ENCODE data around the gene FNDC3A.

FNDC3A gene

DNA sequence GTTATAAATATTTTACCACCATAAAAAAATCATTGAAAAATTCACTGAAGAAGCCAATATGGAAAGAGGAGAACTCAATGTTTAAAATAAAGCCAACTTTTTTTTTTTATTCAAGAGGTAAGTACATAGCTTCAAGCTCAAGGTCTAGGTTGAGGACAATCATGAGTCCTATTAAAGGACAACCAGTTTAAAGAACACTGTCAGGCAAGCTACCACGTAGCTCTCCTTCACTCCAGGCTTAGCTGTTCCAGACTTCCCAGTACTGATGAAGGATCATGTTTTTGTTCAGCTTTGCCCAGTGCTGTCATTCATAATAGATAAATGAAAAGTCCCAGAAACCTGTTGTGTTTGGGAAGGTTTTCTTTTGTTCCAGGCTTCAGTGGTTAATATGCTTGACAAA lies 234.4 kb downstream of the FNDC3A start:
- no peak for FAIRE-seq
- DNase-seq (ENCODE audit: insufficient read length, low spot score), result no peak

DNA sequence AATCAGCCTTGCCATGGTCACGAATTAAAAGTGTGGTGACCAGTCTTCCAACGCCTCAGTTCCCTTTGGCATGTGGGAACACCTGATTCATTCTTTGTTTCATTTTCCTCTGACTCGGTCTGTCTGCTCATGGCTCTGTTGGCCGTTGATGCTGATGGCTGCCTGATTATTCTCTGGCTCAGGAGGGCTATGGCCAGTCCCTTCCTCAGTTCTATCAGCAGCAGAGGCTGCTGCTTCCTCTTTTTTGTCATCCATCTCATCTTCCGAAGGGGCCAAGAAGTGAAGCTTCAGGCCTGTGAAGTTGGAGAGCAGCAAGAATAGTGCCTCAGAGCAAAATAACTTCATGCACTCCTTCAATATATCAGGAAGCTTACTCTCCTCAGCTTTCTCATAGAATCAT lies 235.0 kb downstream of the FNDC3A start:
- no peak for DNase-seq (ENCODE audit: insufficient read length, low spot score)
- no peak for FAIRE-seq

DNA sequence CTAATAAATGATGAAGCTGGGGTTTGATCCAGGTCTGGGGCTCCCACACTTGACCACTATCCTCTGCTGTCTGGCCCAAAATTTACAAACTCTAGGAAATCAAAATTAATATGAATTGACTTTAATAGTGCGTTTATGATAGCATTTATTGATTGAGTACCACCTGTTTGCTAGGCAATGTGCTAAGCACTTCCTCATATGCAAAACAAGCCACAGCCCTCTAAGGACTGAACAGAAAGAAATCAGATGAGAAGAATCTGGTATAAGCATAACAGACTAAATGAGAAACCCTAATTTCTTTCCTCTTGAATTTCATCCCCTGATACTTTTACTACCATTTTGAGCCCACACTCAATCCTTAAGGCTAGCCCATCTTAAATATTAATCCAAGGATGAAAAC lies 237.8 kb downstream of the FNDC3A start:
- DNase-seq (ENCODE audit: insufficient read length, low spot score), result no peak
- no peak for FAIRE-seq

DNA sequence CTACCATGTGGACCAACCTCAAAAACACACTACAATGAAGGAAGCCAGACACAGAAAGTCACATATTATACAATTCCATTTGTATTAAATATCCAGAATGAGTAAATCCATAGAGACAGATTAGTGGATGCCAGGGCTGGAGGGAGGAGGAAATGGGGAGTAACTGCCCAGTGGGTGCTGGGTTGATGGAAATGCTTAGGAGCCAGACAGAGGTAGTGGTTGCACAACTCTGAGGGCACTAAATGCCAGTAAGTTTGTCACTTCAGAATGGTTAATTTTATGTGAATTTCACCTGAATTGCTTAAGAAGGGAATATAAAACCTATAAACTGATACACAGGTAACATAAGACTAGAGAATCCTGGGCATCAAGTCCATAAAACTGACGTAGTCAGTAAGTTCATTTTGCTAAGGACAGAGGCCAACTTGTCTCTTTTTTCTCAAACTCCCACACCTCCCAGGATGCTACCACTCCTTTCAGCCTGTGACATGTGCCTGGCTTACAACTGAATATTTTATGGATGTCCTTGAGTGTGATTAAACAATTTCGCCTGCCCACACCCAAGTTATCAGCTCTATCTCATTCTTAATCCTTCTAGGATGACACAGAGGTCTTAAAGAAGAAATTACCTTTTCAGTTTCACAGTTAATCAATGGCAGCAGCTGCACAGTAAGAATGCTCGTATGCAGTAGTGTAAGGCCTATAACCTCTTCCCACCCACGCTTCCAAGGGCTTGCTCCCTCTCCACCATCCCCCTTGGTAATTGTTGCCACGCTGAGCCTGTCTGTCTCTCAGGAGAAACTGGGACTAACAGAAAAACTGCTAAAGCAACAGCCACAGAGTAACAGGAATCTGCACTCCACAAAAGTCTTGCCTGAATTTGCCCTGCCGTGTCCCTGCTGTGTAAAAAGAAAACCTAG lies 238.5 kb downstream of the FNDC3A start:
- FAIRE-seq (no peak), DNase-seq (ENCODE audit: insufficient read length, low spot score) (no peak)

DNA sequence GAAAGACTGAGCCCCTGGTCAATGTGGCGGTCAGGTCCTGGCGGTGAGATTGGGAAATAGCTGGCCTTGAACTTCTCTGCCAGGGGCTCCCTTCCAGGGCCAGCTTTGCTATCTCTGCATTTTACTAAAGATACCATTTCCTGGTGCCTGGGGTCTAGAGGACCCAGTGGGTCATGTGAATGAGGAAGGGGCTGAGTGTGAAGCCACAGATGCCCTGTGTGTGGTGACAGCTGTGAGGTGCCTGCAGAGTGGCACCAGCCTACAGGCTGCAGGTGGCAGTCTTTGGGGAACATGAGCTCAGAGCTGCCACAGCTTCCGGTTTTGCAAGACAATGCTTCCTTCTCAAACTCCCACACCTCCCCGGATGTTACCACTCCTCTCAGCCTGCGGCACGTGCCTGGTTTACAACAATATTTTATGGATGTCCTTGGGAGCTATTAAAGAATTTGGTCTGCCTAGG lies 239.2 kb downstream of the FNDC3A start:
- no peak for DNase-seq (ENCODE audit: insufficient read length, low spot score)
- no peak for FAIRE-seq

DNA sequence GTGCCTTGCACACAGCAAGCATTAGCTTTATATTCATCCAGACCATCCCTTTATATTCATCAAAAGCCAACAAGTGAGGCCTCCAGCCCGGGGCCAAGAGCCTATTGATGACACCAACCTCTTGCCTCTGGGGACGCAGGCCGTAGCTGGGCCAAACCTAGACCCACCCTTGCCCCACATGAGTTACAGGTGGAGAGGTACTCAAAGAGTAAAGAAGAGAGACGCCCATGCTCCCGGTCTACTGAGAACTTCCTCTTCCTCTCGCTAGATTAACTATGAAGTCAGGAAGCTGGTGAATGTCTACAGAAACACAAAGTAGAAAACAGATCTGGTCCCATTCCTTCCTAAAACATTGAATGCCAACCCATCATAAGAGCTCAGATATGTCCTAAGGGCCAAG lies 240.6 kb downstream of the FNDC3A start:
- DNase-seq (ENCODE audit: insufficient read length, low spot score), result no peak

DNA sequence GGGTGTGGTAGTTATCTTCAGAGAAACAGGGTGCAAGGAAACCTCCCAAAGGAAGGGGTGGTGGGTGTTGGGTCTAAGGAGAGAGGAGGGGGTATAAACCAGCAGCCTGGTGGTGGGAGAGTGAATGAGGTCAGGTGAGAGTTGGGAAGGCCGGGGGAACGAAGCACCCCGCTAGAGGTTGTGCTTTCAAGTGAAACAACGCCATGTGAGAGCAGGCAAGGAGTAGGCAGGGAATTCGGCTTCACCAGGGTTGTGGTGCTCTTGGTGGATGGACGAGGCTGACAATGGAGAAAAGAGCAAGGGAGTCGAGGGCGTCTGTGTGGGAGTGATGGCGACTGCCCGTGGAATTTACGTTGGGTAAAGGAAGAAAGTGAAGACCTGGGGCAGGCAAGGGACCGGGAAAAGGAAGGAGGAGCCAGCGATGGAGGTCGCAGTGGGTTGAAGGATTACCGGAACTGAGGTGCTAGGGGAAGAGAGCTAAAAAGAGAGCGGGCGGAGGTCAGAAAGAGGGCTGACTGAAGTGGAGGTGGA lies 242.3 kb downstream of the FNDC3A start:
- DNase-seq (ENCODE audit: insufficient read length, low spot score) (no peak), FAIRE-seq (no peak)

More for the DNA sequence above, 240.6 kb downstream of the FNDC3A start:
- FAIRE-seq, result no peak

DNA sequence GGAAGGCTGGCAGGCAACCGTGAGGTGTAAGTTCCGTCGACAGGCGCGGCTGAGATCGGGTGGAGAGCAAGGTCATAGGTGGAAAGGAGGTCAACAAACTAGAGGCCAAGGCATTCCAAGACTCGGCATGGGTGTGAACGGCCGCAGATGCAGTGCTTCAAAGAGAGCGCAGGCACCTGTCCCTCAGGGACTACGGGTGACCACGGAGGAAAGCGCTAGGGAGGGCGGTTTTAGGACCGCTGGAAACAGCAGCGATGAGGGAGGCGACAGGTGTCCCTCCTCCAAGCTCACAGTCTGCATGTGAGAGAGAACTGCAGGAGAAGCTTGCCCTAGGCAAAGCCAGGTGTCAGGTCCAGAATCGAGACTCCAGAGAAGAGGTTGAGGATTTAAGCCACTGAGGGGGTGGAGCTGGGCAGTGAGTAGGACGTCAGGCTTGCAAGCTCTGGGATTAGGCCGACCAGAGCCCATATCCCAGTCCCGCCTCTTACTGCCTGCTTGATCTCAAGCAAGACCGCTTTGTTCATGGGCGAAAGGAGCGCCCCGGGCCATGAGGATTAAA lies 242.9 kb downstream of the FNDC3A start:
- no peak for FAIRE-seq
- no peak for DNase-seq (ENCODE audit: insufficient read length, low spot score)

DNA sequence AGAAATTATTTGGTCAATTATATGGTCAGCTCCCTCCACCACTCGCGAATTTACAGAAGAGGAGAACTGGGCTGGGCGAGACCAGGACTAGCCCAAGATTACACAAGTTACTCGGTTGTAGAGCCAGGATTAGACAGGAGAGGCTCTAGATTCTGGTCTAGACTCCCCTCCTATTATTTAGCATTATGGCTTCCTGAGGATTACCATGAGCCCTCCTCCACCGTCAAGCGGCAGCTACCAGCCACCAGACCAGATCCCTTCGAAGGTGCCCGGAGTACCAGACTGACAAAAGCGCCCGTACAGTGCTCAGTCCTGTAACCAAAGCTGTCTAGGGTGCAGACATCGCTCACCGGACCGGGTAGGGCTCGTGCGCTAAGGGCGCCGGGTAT lies 243.9 kb downstream of the FNDC3A start:
- DNase-seq (ENCODE audit: insufficient read length, low spot score) (no peak), FAIRE-seq (no peak)

DNA sequence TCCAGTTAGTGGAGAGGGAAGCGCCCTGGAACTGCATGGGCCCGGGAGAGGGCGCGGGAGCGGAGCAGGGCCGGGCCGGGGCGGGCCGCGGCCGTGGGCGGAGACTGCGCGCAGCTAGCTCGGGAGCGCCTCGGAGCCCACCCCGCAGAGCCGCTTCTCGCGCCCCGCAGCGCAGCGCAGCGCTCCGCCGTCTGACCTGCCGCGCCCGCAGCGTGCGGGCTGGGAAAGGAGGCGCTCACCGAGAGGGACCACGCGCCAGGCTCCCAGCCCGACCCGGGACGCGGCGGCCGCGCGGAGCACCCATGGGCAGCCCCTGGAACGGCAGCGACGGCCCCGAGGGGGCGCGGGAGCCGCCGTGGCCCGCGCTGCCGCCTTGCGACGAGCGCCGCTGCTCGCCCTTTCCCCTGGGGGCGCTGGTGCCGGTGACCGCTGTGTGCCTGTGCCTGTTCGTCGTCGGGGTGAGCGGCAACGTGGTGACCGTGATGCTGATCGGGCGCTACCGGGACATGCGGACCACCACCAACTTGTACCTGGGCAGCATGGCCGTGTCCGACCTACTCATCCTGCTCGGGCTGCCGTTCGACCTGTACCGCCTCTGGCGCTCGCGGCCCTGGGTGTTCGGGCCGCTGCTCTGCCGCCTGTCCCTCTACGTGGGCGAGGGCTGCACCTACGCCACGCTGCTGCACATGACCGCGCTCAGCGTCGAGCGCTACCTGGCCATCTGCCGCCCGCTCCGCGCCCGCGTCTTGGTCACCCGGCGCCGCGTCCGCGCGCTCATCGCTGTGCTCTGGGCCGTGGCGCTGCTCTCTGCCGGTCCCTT lies 244.5 kb downstream of the FNDC3A start, which contains the start of gene MLNR:
Gene MLNR (plus strand): TSS at position 303 of the 820 bp plus-strand sequence. CDS start 0 bp downstream, at position 303.
- FAIRE-seq (no peak), DNase-seq (ENCODE audit: insufficient read length, low spot score) (no peak)

DNA sequence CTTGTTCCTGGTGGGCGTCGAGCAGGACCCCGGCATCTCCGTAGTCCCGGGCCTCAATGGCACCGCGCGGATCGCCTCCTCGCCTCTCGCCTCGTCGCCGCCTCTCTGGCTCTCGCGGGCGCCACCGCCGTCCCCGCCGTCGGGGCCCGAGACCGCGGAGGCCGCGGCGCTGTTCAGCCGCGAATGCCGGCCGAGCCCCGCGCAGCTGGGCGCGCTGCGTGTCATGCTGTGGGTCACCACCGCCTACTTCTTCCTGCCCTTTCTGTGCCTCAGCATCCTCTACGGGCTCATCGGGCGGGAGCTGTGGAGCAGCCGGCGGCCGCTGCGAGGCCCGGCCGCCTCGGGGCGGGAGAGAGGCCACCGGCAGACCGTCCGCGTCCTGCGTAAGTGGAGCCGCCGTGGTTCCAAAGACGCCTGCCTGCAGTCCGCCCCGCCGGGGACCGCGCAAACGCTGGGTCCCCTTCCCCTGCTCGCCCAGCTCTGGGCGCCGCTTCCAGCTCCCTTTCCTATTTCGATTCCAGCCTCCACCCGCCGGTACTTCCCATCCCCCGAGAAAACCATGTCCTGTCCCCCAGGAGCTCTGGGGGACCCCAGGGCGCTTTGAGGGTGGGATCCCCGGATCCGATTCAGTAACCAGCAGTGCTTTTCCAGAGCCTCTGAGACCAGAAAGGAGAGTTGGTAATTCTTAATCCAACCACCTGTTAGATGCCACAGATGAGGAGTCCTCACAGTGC lies 245.3 kb downstream of the FNDC3A start:
- no peak for DNase-seq (ENCODE audit: insufficient read length, low spot score)
- no peak for FAIRE-seq

DNA sequence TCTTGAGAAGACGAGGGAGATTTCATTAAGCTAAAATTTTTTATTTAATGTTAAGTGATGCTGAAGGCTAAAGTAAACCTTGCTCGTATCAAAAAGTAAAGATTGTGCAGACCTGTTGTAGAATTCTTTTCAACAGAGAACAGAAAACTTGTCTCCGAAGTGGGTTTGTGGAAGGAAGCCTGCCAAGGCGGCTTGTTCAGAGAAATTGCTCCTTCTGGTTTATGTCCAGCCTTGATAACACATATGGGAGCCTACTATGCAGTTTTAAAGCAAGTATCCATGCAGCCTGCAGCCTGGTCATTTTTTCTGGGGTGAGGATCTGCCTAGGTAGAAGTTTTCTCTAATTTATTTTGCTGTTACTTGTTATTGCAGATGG lies 245.9 kb downstream of the FNDC3A start:
- no peak for DNase-seq (ENCODE audit: insufficient read length, low spot score)
- FAIRE-seq, result no peak

DNA sequence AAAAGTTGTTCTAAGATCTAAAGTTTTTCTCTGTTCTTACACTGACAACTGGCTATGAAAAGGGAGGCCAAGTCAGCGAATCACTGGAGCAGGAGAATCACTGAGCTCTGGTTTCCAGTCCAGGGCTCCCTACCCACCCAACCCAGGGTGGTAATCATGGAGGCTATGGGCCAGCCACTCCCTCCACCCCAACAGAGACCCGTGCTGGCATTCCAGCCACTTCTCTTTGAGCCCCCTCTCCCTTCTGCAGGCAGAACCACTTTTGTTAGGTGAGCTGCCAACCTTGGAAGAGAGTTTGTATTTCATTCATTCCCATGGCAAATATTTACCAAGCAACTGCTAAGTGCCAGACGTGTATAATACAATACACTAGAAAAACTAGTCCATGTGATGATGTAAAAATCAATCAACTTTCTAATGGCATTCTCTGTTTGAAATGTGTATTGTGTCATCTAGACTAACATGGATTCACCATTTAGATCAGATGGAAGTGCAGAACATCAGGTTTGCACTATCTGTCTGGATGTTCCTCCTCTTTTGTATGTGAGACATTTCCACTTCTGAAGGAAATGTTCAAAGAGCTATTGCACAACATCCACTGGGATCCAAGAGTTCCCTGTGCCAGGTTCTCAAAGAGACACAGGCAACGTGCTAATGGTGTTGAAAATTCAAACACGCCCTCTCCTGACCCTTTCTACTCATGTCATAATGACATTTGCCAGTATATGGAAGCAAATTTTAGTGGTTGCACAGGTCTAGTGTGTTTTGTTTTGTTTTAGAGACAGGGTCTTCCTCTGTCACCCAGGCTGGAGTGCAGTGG lies 249.7 kb downstream of the FNDC3A start:
- FAIRE-seq, result no peak

DNA sequence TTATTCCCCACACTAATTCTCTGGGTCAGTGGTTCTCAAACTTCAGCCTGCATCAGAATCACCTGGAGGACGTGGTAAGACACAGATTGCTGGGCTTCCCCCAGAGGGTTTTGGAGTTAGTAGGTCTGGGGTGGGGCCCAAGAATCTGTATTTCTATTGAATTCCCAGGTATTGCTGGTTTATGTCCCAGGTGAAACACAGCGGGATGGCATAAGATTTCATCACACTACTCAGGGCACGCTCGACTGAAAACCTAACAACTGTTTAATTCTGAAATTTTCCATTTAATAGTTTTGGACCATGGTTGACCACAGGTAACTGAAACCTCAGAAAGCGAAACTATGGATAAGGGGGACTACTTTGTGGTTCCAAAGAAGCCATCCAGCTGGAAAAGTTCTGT lies 250.9 kb downstream of the FNDC3A start:
- FAIRE-seq, result no peak
- no peak for DNase-seq (ENCODE audit: insufficient read length, low spot score)

More for the DNA sequence above, 249.7 kb downstream of the FNDC3A start:
- no peak for DNase-seq (ENCODE audit: insufficient read length, low spot score)

DNA sequence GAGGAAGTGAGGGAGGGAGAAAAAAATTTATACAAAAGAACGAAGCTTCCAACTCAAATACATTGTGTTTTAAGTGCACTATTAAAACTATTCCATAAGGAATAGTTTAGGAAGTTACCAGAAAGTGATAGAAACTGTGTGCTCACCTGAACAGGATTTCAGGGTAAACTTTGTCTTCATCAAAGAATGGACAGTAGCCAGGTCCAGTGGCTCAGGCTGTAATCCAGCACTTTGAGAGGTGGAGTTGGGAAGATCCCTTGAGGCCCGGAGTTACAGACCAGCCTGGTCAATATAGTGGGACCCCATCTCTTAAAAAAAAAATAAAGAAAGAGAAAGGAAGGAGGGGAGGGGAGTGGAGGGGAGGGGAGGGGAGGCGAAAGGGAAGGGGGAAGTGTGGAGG lies 259.0 kb downstream of the FNDC3A start:
- no peak for DNase-seq (ENCODE audit: insufficient read length, low spot score)
- no peak for FAIRE-seq

DNA sequence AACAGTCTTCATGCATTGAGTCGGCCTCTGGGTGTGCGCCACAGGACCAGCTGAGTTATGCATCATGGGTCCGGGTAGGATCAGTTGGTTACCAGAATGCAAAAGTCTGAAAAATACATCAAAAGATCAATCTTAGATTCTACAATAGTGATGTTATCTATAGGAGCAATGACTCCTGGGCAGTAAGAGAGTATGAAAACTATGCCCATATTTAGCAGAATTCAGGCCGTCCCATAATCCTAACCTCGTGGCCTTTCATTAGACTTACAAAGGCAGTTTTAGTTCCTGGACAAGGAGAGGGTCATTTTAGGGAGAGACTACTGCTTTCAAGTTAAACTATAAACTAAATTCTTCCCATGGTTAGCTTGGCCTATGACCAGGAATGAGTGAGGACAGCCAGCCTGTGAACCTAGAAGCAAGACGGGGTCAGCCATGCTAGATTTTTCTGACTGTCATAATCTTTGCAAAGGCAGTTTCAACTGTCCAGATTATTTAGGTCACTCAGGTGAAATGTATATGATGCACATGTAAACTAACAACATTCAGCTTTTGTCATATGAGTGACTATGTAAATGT lies 260.2 kb downstream of the FNDC3A start:
- FAIRE-seq, result no peak
- no peak for DNase-seq (ENCODE audit: insufficient read length, low spot score)

DNA sequence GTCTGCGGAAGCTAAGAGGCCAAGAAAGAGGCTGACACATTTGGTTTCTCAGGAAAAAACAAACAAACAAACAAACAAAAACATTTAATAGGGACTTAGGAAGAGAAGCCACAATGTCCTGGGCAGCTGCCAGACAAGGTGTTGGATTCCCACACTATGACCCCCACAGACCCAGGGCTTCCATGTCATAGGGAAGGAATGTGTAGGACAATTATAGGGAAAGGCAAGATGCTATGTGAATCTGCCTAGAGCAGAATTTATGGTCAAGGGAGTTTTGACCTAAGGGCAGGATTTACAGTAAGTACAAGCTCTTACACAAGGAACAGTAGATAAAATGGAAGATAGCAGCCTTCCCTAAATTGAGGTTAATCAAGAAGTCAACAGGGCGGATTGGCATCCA lies 262.9 kb downstream of the FNDC3A start:
- no peak for DNase-seq (ENCODE audit: insufficient read length, low spot score)
- FAIRE-seq, result no peak

DNA sequence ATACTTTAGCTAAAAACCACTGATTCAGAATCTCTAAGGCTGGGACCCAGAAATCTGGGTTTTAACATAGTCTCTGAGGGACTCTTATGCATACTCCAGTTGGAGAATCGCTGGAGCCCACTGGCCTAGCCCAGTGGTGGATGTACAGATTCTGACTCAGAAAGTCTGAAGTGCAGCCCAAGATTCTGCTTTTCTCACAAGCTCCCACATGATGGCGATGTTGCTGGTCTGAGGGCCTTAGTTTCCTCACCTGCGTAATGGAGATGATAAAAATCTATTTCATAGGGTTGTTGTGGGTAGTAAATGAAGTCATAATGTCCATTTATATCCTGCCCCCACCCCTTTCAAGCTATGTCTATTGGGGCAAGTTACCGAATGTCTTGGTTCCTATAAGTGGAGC lies 264.3 kb downstream of the FNDC3A start:
- no peak for FAIRE-seq
- DNase-seq (ENCODE audit: insufficient read length, low spot score), result no peak

DNA sequence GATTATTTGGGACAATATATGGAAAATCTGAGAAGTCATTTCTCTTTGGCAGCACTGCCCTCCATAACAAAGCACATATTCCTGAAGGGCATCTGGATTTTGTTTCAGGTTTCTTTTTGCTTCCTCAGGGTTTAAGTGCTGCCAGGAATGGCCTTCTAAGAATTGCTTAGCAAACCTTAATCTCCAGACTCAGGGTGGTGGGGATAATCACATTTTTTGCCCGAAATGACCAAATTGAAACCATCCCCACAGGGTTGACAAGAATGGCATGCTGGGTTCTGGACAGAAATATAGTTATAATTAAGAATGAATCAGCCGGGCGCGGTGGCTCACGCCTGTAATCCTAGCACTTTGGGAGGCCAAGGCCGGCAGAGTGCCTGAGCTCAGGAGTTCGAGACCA lies 265.6 kb downstream of the FNDC3A start:
- FAIRE-seq (no peak), DNase-seq (ENCODE audit: insufficient read length, low spot score) (no peak)
